K562 (cell line): Measurements from ENCODE around the gene LZTR1. TPM values are rescaled to one million over a fixed set of nuclear protein-coding genes. Genes with fewer than 3 reads are reported as not detected.

ENCODE experiments used
- BRD9 ChIP-seq: fragments of 450-650 bp; IDR thresholded peaks from 2 replicates; pipeline ENCODE4 v1.6.1; 2018; ENCODE audit warnings: low read depth; ENCODE audit not compliant: partially characterized antibody
- CEBPB ChIP-seq: fragments of 450-650 bp; IDR thresholded peaks from 2 replicates; pipeline ENCODE4 v1.6.1; 2016; ENCODE audit warnings: missing genetic modification characterization, missing compliant biosample characterization
- COPS2 ChIP-seq: fragments of 450-650 bp; conservative IDR thresholded peaks from 2 replicates; pipeline ENCODE4 v1.6.1; 2016; ENCODE audit warnings: mild to moderate bottlenecking, moderate library complexity
- ESRRB ChIP-seq: fragments of 250-450 bp; sonication (Bioruptor Pico); IDR thresholded peaks from 2 replicates; pipeline ENCODE4 v1.5.0; 2020; ENCODE audit warnings: mild to moderate bottlenecking, moderate library complexity, borderline replicate concordance
- GTF2A2 ChIP-seq: IDR thresholded peaks from 2 replicates; pipeline ENCODE4 v1.6.1; 2016; ENCODE audit warnings: mild to moderate bottlenecking, missing genetic modification characterization, missing compliant biosample characterization
- HOXB6 ChIP-seq: fragments of 250-450 bp; sonication (Bioruptor Pico); IDR thresholded peaks from 2 replicates; pipeline ENCODE4 v1.5.1; 2022; ENCODE audit warnings: mild to moderate bottlenecking, borderline replicate concordance
- IFI16 ChIP-seq: fragments of 250-450 bp; sonication (Bioruptor Pico); IDR thresholded peaks from 2 replicates; pipeline ENCODE4 v2.1.2; 2022; ENCODE audit warnings: mild to moderate bottlenecking, inconsistent platforms
- NCOA1 ChIP-seq: fragments of 450-650 bp; IDR thresholded peaks from 2 replicates; pipeline ENCODE4 v1.6.1; 2016; ENCODE audit warnings: low read depth
- RFX5 ChIP-seq: IDR thresholded peaks from 2 replicates; pipeline ENCODE4 v1.6.1; 2011; ENCODE audit warnings: low read depth, mild to moderate bottlenecking, improper control_type of control experiment, low read length
- XRCC3 ChIP-seq: fragments of 450-650 bp; IDR thresholded peaks from 2 replicates; pipeline ENCODE4 v1.6.1; 2017; ENCODE audit warnings: mild to moderate bottlenecking, moderate library complexity
- YBX1 ChIP-seq: fragments of 450-650 bp; IDR thresholded peaks from 2 replicates; pipeline ENCODE4 v1.7.1; 2016; ENCODE audit warnings: mild to moderate bottlenecking
- ZNF12 ChIP-seq: sonication (generic); formaldehyde crosslinking; IDR thresholded peaks from 2 replicates; pipeline ENCODE4 v1.4.0; 2020; ENCODE audit warnings: mild to moderate bottlenecking, missing genetic modification reagents
- polyA plus RNA-seq, 8 experiments: library from polyadenylated mRNA; depleted of rRNA in 4 of 8; stranded (reverse) in 5 of 8; unstranded in 3 of 8; fragments of >200 nt; fragmentation: Nextera tagmentation in 2 of 8; fragmentation: Illumina TruSeq in 1 of 8; extraction: Ambion mirVana in 2 of 8; extraction: Trizol in 1 of 8; gene quantifications; 2 replicates each; pipeline versions ENCODE4 v1.2.1 to v1.2.3, GENCODE V29; 2011 to 2014; ENCODE audit warnings: inconsistent platforms in 1 of 8, missing spikeins in 1 of 8
- total RNA-seq, 7 experiments: library from RNA; depleted of rRNA in 6 of 7; stranded (reverse); fragments of >200 nt in 6 of 7; fragmentation: Illumina TruSeq in 2 of 7; extraction: Trizol in 2 of 7; gene quantifications; 2 replicates each; pipeline versions ENCODE4 v1.2.1 to v1.2.3, GENCODE V29; 2011 to 2021; ENCODE audit warnings: low replicate concordance in 1 of 7
- TF ChIP-seq, protein P1 (sequence below), 2 experiments: IDR thresholded peaks in 1 of 2; conservative IDR thresholded peaks in 1 of 2; 2 replicates each; pipeline ENCODE4 v1.6.1; 2016; ENCODE audit warnings: low read depth in 2 of 2, mild to moderate bottlenecking in 1 of 2, missing compliant biosample characterization in 1 of 2, missing genetic modification characterization in 1 of 2, moderate library complexity in 1 of 2
- TF ChIP-seq, protein P2 (sequence below): fragments of 250-450 bp; sonication (Bioruptor Pico); IDR thresholded peaks from 2 replicates; pipeline ENCODE4 v1.8.0; 2022; ENCODE audit warnings: moderate library complexity, mild to moderate bottlenecking, inconsistent platforms
- TF ChIP-seq, protein P3 (sequence below): fragments of 450-650 bp; IDR thresholded peaks from 2 replicates; pipeline ENCODE4 v1.6.1; 2016; ENCODE audit warnings: low read depth

Gene LZTR1
- total and polyA plus RNA-seq, 9 of the 15 experiments (the other 6 are each of a cell fraction or from before 2014, with no cell fraction given) = 2.2 to 135 (median 63.0) TPM

DNA sequence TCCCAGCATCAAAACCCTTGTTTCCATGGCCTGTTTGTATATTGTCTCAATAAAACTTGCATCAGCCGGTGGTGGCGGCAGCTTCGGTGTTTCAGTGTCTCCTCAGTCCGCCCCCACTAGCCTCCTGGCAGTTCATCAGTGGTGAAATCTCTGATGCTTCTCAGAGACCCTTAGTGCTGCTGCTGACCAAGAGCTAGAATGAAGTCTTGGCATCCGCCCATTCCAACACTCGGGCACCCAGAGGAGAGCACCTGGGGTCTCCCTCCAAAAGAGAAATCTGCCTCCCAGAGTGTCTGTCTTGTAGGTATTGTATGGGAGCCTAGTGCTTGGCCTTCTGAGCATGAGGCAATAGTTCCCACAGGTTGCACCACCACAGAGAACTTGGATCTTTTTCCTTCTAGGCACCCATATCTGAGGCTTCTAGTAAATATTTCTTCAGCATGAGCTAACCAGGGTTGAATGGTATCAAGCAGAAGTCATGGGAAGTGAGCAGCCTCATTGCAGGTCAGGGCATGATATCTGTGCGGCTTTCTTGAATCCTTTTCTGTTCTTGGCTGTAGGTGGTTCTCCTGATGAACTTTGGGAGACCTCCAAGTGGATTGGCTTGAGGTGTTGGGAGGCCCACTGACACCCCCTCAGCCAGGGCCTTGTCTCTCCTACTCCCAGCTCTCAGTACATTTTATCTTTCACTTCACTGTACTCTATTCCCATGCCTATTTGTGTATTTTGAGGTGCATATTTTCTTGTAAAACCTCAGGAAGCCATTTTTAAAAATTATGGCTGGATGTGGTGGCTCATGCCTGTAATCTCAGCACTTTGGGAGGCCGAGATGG lies 28.2 kb upstream of the LZTR1 start (continued):
- TF ChIP-seq, protein P1, sequence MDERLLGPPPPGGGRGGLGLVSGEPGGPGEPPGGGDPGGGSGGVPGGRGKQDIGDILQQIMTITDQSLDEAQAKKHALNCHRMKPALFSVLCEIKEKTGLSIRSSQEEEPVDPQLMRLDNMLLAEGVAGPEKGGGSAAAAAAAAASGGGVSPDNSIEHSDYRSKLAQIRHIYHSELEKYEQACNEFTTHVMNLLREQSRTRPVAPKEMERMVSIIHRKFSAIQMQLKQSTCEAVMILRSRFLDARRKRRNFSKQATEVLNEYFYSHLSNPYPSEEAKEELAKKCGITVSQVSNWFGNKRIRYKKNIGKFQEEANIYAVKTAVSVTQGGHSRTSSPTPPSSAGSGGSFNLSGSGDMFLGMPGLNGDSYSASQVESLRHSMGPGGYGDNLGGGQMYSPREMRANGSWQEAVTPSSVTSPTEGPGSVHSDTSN (CRISPR knock-in tag; IDR thresholded peaks at IDR 0.05; ENCODE audit: low read depth) = no peak
- TF ChIP-seq, protein P1 (tag; conservative IDR thresholded peaks at IDR 0.05; ENCODE audit: low read depth) = no peak
- TF ChIP-seq, protein P2, sequence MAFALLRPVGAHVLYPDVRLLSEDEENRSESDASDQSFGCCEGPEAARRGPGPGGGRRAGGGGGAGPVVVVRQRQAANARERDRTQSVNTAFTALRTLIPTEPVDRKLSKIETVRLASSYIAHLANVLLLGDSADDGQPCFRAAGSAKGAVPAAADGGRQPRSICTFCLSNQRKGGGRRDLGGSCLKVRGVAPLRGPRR (CRISPR knock-in tag) = peak; percentile 56; the same call in 1 of the 2 replicates
- TF ChIP-seq ZNF12 (CRISPR knock-in tag) (no peak), YBX1 (no peak), NCOA1 (0 out of 2 replicates have a peak, but pooled peaks have one; percentile 30), COPS2 (no peak), HOXB6 (peak; percentile 4; the same call in 1 of the 2 replicates), ESRRB (CRISPR knock-in tag) (no peak), IFI16 (CRISPR knock-in tag) (no peak), RFX5 (no peak), CEBPB (peak; percentile 99), BRD9 (no peak), XRCC3 (no peak), GTF2A2 (tag) (no peak)
- TF ChIP-seq, protein P3, sequence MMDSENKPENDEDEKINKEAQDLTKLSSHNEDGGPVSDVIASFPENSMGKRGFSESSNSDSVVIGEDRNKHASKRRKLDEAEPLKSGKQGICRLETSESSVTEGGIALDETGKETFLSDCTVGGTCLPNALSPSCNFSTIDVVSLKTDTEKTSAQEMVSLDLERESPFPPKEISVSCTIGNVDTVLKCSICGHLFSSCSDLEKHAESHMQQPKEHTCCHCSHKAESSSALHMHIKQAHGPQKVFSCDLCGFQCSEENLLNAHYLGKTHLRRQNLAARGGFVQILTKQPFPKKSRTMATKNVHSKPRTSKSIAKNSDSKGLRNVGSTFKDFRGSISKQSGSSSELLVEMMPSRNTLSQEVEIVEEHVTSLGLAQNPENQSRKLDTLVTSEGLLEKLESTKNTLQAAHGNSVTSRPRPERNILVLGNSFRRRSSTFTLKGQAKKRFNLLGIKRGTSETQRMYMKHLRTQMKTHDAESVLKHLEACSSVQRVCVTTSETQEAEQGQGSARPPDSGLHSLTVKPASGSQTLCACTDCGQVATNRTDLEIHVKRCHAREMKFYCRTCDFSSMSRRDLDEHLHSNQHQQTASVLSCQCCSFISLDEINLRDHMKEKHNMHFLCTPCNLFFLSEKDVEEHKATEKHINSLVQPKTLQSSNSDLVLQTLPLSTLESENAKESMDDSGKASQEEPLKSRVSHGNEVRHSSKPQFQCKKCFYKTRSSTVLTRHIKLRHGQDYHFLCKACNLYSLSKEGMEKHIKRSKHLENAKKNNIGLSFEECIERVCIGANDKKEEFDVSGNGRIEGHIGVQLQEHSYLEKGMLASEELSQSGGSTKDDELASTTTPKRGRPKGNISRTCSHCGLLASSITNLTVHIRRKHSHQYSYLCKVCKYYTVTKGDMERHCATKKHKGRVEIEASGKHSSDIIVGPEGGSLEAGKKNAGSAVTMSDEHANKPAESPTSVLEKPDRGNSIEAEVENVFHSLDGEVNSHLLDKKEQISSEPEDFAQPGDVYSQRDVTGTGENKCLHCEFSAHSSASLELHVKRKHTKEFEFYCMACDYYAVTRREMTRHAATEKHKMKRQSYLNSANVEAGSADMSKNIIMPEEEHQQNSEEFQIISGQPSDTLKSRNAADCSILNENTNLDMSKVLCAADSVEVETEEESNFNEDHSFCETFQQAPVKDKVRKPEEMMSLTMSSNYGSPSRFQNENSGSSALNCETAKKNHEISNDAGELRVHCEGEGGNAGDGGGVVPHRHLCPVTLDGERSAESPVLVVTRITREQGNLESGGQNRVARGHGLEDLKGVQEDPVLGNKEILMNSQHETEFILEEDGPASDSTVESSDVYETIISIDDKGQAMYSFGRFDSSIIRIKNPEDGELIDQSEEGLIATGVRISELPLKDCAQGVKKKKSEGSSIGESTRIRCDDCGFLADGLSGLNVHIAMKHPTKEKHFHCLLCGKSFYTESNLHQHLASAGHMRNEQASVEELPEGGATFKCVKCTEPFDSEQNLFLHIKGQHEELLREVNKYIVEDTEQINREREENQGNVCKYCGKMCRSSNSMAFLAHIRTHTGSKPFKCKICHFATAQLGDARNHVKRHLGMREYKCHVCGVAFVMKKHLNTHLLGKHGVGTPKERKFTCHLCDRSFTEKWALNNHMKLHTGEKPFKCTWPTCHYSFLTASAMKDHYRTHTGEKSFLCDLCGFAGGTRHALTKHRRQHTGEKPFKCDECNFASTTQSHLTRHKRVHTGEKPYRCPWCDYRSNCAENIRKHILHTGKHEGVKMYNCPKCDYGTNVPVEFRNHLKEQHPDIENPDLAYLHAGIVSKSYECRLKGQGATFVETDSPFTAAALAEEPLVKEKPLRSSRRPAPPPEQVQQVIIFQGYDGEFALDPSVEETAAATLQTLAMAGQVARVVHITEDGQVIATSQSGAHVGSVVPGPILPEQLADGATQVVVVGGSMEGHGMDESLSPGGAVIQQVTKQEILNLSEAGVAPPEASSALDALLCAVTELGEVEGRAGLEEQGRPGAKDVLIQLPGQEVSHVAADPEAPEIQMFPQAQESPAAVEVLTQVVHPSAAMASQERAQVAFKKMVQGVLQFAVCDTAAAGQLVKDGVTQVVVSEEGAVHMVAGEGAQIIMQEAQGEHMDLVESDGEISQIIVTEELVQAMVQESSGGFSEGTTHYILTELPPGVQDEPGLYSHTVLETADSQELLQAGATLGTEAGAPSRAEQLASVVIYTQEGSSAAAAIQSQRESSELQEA = peak; percentile 81; the same call in 1 of the 2 replicates
